Sigmoid colon (tissue), 7 donors: ENCODE data around the gene DAPK2. TPM values are rescaled to one million over a fixed set of nuclear protein-coding genes. Genes with fewer than 3 reads are reported as not detected.

ENCODE experiments used
- DNase-seq: peaks from one replicate; pipeline ENCODE4 v3.0.0-alpha.2; 2019
- H3K27ac ChIP-seq, 4 donors: fragments of 200-600 bp; sonication (generic); one replicate each; pipeline ENCODE4 v1.5.1; 2016 to 2019; ENCODE audit warnings: mild to moderate bottlenecking in 1 of 4
- H3K27me3 ChIP-seq, 3 donors: fragments of 200-600 bp; sonication (generic); one replicate each; pipeline ENCODE4 v1.5.1; 2019; ENCODE audit warnings: mild to moderate bottlenecking in 1 of 3
- H3K36me3 ChIP-seq, 4 donors: fragments of 200-600 bp; sonication (generic); one replicate each; pipeline ENCODE4 v1.5.1; 2016 to 2019
- H3K4me1 ChIP-seq, 4 donors: fragments of 200-600 bp; sonication (generic); one replicate each; pipeline ENCODE4 v1.5.1; 2017 to 2019
- H3K4me3 ChIP-seq, 4 donors: fragments of 200-600 bp; sonication (generic); one replicate each; pipeline ENCODE4 v1.5.1; 2017 to 2019; ENCODE audit warnings: mild to moderate bottlenecking in 2 of 4, moderate library complexity in 1 of 4
- H3K9me3 ChIP-seq, 4 donors: fragments of 200-600 bp in 3 of 4; sonication (generic) in 3 of 4; one replicate each; pipeline versions ENCODE4 v1.5.1 to v1.6.1; 2013 to 2019
- EP300 ChIP-seq, 4 donors: sonication (generic); formaldehyde crosslinking; IDR thresholded peaks; one replicate each; pipeline ENCODE4 v1.6.1; 2017; ENCODE audit warnings: antibody characterized with exemption in 4 of 4
- POLR2A ChIP-seq, 2 donors: fragments of 450-650 bp; IDR thresholded peaks; one replicate each; pipeline ENCODE4 v1.6.1; 2016; ENCODE audit warnings: antibody characterized with exemption in 2 of 2, mild to moderate bottlenecking in 2 of 2, moderate library complexity in 2 of 2
- POLR2AphosphoS5 ChIP-seq, 4 donors: sonication (generic); formaldehyde crosslinking; IDR thresholded peaks; one replicate each; pipeline ENCODE4 v1.6.1; 2017; ENCODE audit warnings: antibody characterized with exemption in 4 of 4
- WGBS, 2 donors: extraction: QIAGEN DNeasy Blood & Tissue Kit; methylation state at CpG; one replicate each; pipeline ENCODE4 v1.1.7; 2013; 5-methylcytosine and 5-hydroxymethylcytosine counted together
- intact Hi-C: fragments of 100-400 bp; cut with DNase I; formaldehyde crosslinking; loops from one replicate; pipeline ENCODE4 v1.15.1; 2023
- polyA plus RNA-seq, 3 donors: library from polyadenylated mRNA; stranded (reverse); fragments of 200-250 nt; gene quantifications; one replicate each; pipeline ENCODE4 v1.2.3, GENCODE V29; 2013
- total RNA-seq, 4 donors: library from RNA; depleted of rRNA; stranded (reverse); fragments of >200 nt; gene quantifications; one replicate each; pipeline ENCODE4 v1.1.0, GENCODE V29; 2016
- TF ChIP-seq, protein P1 (sequence below), 4 experiments: fragments of 450-650 bp in 3 of 4; fragments of 200-600 bp in 1 of 4; IDR thresholded peaks; one replicate each; pipeline ENCODE4 v1.5.1; 2016 to 2019; ENCODE audit warnings: antibody characterized with exemption in 4 of 4, mild to moderate bottlenecking in 3 of 4, moderate library complexity in 2 of 4
- donor health status: healthy with polysubstance abuse.
- donor health status: Bipolar disorder and iron deficiency.
- donor health status: healthy.

DAPK2 gene
- total and polyA plus RNA-seq, 7 donors = 2.1 to 27.7 (median 5.5) TPM

DNA sequence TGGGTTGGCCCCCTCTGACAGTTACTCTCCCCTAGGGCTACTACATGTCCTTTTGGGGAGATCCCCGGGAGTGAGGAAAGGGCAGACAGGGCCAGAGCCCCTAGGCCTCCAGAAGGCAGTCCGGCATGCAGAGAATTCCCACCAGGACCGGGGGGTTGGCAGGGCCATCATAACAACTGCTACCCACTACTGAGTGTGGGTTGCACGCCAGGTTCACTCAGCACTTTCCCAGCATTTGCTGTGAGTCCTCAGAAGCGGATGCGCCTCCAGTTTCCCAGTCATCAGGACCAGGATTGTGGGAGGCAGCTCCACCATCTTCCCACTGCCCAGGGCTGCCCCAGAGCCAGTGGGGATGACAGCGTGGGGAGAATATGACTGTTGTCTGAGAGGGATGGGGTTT lies 161.3 kb downstream of the DAPK2 start:
- no peaks in the 10 kb centered on the region for H3K4me1 ChIP-seq
- DNase-seq = no peak
- TF ChIP-seq, protein P1, sequence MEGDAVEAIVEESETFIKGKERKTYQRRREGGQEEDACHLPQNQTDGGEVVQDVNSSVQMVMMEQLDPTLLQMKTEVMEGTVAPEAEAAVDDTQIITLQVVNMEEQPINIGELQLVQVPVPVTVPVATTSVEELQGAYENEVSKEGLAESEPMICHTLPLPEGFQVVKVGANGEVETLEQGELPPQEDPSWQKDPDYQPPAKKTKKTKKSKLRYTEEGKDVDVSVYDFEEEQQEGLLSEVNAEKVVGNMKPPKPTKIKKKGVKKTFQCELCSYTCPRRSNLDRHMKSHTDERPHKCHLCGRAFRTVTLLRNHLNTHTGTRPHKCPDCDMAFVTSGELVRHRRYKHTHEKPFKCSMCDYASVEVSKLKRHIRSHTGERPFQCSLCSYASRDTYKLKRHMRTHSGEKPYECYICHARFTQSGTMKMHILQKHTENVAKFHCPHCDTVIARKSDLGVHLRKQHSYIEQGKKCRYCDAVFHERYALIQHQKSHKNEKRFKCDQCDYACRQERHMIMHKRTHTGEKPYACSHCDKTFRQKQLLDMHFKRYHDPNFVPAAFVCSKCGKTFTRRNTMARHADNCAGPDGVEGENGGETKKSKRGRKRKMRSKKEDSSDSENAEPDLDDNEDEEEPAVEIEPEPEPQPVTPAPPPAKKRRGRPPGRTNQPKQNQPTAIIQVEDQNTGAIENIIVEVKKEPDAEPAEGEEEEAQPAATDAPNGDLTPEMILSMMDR (IDR thresholded peaks at IDR 0.05) = no peak
- no peak for TF ChIP-seq EP300 (IDR thresholded peaks at IDR 0.05)
- TF ChIP-seq POLR2A (IDR thresholded peaks at IDR 0.05) = no peak
- TF ChIP-seq POLR2AphosphoS5 (IDR thresholded peaks at IDR 0.05) = no peak
- H3K27ac ChIP-seq = no peak overlapping the region
- H3K4me3 ChIP-seq = no peak overlapping the region
- intact Hi-C loops = no loop called here
- no peaks in the 10 kb centered on the region for H3K9me3 ChIP-seq
- WGBS, 2 donors = 98% methylated on average over 7 of the region's 7 CpGs
- H3K36me3 ChIP-seq = no peaks in the 10 kb centered on the region
- H3K27me3 ChIP-seq = no peaks in the 10 kb centered on the region

DNA sequence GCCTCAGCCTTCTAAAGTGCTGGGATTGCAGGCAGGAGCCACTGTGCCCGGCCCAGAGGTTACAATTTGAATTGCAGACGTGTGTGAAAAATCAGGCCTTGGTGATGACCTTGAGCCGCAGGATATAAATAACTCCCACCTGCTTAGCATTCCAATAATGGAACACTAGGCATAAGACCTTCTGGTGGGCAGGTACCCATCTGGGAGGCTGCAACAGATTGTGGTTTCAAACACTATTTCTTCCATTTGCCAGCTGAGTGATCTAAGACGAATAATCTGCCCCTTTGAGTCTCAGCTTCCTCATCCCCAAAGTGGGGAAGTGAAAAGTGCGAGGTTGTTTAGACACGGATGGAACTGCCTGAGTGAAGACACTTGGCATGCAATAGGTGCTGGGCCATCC lies 164.9 kb downstream of the DAPK2 start:
- TF ChIP-seq, protein P1 (IDR thresholded peaks at IDR 0.05) = no peak
- TF ChIP-seq POLR2AphosphoS5 (IDR thresholded peaks at IDR 0.05) = no peak
- no peak for TF ChIP-seq EP300 (IDR thresholded peaks at IDR 0.05)
- no peak for TF ChIP-seq POLR2A (IDR thresholded peaks at IDR 0.05)
- H3K9me3 ChIP-seq = no peaks in the 10 kb centered on the region
- no peaks in the 10 kb centered on the region for H3K27me3 ChIP-seq
- H3K36me3 ChIP-seq = no peaks in the 10 kb centered on the region
- DNase-seq = no peak
- intact Hi-C loops = no loop called here
- no peak overlapping the region for H3K4me3 ChIP-seq
- WGBS, 2 donors = 76 to 86% methylated on average over 6 of the region's 6 CpGs
- no peak overlapping the region for H3K27ac ChIP-seq
- H3K4me1 ChIP-seq = no peaks in the 10 kb centered on the region

DNA sequence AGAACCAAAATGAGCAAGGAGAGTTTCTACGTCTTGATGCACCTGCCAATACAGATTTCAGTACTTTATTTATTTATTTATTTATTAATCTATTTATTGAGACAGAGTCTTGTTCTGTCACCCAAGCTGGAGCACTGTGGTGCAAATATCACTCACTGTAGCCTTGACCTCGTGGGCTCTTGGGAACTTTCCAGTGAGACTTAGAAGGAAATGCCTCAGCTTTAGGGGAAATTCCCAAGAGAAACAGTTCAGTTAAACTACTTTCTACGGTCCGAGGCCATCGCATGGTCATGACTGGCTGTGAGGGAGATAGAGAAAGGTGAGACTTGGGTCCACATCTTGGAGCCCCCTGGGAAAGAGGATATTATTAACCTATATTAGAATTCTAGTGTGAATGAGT lies 165.5 kb downstream of the DAPK2 start:
- WGBS, 2 donors = 40 to 45% methylated on average over 5 of the region's 5 CpGs
- no peak for DNase-seq
- no peaks in the 10 kb centered on the region for H3K36me3 ChIP-seq
- H3K27me3 ChIP-seq = no peaks in the 10 kb centered on the region
- TF ChIP-seq, protein P1 (IDR thresholded peaks at IDR 0.05) = no peak
- TF ChIP-seq POLR2A (IDR thresholded peaks at IDR 0.05) = no peak
- no peak for TF ChIP-seq POLR2AphosphoS5 (IDR thresholded peaks at IDR 0.05)
- TF ChIP-seq EP300 (IDR thresholded peaks at IDR 0.05) = no peak
- H3K4me3 ChIP-seq = no peak overlapping the region
- no peaks in the 10 kb centered on the region for H3K4me1 ChIP-seq
- no peak overlapping the region for H3K27ac ChIP-seq
- H3K9me3 ChIP-seq = no peaks in the 10 kb centered on the region
- intact Hi-C loops = no loop called here

DNA sequence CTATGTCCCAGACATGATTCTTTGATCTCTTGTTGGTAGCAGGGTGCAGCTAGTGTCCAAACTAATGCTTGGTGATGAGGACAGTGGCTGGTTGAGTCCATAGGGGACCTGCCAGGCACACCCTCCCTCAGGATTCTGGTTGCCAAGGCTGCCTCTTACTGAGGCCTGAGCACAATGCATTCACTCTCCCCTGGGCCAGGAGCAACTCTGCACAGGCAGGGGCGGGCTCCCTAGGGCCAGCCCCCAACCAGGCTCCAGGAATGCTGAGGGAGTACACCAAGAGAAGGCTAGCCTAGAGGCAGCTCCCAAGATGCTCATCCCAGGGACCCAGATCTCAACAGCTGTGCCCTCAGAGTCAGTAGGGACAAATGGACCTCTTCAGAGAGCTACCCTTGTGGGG lies 166.3 kb downstream of the DAPK2 start:
- Histone ChIP-seq H3K9me3 (no peaks in the 10 kb centered on the region), H3K4me3 (no peak overlapping the region), H3K36me3 (no peaks in the 10 kb centered on the region), H3K27ac (no peak overlapping the region), H3K27me3 (no peaks in the 10 kb centered on the region), H3K4me1 (no peaks in the 10 kb centered on the region)
- DNase-seq = no peak
- intact Hi-C loops = no loop called here
- 88 to 96% methylated on average over 1 of the region's 1 CpG for WGBS, 2 donors
- TF ChIP-seq EP300 (IDR thresholded peaks at IDR 0.05) (no peak), POLR2AphosphoS5 (IDR thresholded peaks at IDR 0.05) (no peak), POLR2A (IDR thresholded peaks at IDR 0.05) (no peak)
- TF ChIP-seq, protein P1 (IDR thresholded peaks at IDR 0.05) = no peak

DNA sequence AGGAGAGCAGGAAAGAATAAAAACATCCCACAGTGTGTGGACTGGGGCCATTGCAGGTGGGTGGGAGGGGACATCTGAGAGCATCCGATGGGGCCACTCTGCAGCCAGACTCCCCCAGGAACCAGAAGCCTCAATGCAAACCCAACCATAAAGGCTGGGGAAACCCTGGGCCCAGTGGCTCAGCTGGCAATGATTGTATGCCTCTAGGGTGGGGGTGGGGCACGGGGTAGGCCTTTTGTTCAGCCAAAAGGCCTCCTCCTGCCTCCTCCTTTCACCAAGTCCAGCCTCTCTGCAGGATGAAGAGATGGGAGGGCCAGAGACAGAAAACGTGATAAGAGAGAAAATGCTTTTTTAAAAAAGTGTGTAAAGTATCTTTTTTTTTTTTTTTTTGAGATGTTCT lies 167.1 kb downstream of the DAPK2 start:
- TF ChIP-seq POLR2A (IDR thresholded peaks at IDR 0.05) = no peak
- Histone ChIP-seq H3K36me3 (no peaks in the 10 kb centered on the region), H3K4me3 (no peak overlapping the region), H3K27me3 (no peaks in the 10 kb centered on the region), H3K4me1 (no peaks in the 10 kb centered on the region), H3K27ac (no peak overlapping the region), H3K9me3 (no peaks in the 10 kb centered on the region)
- intact Hi-C loops = no loop called here
- no peak for DNase-seq
- WGBS, 2 donors = 72 to 77% methylated on average over 3 of the region's 3 CpGs
